HS-5 (cell line): ENCODE results near the gene KRTAP7-1.
A peak's percentile ranks its signal among the peaks of the same experiment; 100 is the strongest.

Experiments used
- DNase-seq: peaks from one replicate; pipeline ENCODE4 v3.0.0-alpha.2; 2012; ENCODE audit warnings: low read depth

The KRTAP7-1 gene, protein sequence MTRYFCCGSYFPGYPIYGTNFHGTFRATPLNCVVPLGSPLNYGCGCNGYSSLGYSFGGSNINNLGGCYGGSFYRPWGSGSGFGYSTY

DNA sequence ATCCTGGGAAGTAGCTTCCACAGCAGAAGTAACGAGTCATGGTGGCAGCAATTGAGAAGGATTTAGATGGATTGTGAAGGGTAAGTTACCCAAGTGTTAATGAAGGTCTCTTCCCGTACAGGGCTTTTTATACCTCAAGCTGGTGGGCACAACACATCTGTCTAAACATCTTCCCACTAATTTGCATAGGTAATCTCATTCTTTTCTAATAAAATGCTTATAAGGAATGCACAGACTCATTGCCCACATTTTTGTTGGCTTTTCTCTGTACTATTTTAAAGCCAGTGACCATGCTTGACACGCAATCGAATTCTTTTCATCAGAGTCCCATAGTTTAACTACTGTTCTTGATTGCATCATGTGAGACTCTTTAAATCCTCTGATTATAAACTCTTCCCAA is at the start of gene KRTAP7-1:
Gene KRTAP7-1 (minus strand): TSS at position 101 of the 400 bp plus-strand sequence. CDS start 61 bp downstream, at position 40.
- no peak for DNase-seq

DNA sequence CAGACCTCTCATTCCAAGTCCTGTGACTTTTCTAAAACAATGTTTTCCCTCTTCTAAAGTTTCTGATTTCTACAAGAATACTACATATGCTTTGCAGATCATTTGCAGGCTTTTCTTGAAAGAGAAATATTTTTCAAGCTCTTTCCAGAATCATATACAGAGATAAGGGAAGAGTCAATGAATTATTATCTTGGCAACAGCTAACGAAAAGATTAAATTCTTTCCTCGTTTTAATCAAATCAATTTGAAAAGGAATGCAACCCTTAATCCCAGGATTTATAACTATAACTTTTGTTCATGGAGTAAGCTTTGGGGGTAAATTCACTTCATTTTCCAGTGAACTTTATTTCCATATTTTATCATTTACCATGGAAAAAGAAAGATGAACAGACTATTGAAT is 45.0 kb upstream of the KRTAP7-1 start:
- DNase-seq = no peak

DNA sequence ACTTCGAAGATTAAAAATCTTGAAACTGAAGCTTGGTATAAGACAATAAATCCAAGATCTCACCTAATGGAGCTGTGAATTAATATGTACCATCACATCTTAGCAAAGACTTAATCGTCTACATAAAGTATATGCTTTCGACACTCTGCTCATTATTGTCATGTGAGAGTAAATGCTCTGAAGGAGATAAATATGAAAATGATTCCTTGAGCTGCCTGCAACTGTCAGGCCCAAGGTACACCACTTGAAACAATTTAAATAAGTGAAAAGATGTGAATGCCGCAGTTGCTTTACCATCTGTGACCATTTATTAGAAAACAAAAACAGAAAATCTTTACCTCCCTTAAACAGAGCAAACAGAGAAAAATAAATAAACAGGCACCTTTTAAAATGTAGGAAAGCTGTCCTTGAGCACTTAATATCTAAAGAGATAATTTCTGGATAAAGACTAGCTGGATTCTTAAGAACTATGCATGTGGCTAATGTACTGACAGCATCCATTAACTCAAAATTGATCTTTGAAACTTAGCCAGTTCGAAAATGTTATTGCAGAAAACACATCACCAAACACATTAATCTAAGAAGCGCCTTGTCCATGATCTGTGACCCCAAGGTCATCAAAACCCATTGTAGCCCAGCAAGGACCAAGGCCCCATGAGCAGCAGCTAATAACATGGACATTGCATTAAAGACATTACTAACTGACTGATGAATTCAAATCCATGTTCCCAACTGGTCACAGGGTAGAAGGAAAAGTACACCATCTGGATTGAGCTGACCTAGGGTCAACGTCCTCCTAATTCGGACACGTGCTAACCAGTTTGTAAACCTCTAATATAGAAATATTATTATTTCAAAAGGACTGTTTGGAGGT is 18.3 kb upstream of the KRTAP7-1 start:
- no peak for DNase-seq

DNA sequence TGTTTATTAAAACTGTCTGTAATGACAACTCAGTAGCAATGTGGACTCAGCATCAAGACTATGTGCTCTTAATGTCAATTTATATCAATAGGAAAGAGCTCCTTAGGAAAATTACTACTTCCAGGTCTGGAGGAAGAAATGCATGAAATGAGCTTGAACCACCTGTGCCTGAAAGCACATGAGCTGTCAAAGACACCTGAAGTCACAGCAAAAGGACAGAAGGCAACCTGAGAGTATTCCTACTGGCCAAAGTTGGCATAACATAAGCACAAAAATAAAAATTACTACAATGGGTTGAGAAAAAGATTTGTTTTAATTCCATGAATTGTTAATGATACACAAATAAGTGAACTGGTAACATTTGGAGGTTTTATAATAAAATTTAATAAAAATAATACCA is 13.4 kb upstream of the KRTAP7-1 start:
- no peak for DNase-seq

DNA sequence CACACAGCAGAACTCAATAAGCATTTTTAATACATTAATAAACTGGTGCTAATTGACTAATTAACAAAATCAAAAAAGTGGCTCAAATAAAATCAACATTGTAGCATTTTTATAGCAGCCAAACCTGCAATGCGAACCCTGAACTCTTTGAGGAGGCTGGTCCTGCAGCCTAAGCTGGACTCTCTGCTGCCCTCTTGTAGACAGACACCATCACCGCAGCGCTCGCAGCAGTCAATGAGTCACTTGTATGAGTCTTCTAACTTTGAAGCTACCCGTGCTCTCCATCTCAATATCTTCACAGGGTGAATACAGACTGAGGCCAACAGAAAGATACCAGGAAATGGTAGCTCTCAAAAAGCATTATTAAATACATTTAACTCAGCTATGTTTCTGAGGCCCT is 9.7 kb upstream of the KRTAP7-1 start:
- peak; percentile 4 for DNase-seq

DNA sequence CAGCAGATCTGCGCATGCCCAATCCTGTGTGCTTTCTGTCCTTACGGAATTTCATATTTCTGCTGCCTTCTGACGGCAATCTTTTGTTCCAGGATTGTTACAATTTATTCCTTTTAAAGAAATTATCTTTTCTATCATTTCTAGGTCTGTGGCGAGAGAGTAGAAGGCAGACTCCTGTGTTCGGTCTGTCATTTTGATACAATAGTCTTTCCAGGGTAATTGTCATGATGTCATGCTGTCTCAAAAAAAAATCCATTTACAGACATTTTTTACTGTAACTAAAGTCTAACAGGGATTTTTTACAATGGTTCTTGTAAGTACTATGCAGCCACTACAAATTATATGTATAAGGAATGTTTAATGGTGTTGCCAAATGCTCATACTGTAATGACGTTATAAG is 9.0 kb upstream of the KRTAP7-1 start:
- no peak for DNase-seq

DNA sequence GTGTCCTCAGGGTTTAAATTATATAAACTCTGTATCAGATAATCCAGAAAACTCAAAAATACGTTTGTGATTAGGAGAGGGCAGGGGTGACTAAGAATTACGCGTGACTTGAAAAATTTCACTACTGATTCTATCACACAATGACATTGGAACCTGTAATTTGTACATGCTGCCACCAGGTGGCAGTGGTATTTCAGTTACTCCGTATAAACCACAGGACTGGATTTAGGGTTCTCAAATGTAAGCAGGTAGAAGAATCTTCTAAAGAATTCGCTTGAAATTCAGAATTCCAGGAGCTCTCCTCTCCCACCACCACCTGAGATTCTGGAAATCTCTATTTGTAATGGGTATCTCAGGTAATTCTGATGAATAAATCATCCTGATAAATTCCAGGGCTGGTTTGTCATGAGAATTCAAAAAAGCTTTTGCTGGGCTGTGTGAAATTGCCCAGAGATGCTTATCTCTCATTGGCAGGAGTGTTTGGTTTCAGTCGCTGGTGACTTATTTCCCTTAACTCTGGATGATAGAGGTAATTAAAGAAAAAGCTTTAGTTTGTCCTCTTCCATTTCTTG is 1.7 kb upstream of the KRTAP7-1 start:
- DNase-seq = no peak

DNA sequence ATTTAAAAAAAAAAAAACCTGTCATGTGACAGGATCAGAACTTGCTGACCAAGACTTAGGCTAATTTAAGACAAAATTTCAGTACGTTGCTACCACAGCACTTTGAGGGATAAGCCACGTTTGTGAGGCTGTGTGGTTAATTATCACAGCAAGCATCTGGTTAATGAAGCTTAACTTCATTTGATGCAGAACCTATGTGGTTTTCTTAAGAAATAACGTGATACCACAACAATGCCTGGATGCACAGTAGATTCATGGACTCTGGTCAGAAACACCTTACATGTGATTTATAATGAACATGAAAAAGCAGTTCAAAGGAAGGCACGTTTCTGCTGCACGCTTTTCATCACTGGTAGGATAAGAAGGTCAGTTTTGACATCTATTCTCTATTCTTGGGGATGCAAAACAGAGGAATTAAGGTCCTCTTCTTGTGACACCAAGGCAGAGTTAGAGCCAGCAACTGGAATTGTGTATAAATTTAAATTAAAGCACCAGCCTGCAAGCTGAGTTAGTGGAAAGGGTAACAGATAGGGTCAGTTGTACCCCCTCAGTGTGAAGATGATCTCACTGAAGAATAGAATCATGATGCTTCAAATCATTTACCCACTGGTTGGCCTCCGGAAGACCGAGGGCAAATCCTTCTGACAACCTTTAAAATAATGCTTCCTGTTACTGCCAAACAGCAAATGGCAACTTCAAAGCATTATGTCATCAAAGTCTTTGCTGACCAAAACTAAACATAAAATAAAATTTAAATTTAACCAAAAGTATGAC is 10.5 kb downstream of the KRTAP7-1 start:
- DNase-seq = no peak

DNA sequence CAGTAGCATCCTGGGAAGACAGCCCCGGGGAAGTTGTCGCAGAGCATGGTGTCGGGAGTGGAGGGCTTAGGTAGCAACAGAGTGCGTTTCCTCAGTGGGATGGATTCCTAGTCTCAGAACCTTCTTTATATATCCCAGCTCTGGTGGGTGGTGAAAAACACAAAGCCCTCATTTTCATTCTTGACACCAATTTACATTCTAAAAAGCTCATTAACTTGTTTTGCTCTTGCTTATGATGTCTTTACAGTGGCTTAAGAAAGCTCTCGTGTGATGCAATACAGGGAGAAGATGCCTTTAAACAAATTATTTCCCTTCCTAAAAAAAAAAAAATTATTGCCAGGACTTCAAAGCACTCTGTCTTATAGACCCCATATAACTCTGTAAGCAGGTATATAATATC is 16.4 kb downstream of the KRTAP7-1 start, which contains the start of gene KRTAP8-1:
Gene KRTAP8-1 (minus strand): TSS at position 101 of the 400 bp plus-strand sequence. CDS start 54 bp downstream, at position 47.
- no peak for DNase-seq

DNA sequence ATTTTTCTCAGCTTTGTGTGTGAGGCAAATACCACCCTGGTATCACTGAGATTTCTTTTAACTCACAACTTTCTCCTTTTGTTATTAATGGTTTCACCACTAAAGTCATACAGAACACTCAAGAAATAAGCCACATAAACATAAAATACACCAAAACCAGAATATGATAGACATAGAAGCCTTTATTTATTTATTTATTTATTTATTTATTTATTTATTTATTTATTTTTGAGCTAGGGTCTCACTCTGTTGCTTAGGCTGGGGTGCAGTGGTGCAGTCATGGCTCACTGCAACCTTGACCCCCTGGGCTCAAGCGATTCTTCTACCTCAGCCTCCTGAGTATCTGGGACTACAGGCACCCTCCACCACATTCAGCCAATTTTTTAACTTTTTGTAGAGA is 29.0 kb downstream of the KRTAP7-1 start:
- no peak for DNase-seq

DNA sequence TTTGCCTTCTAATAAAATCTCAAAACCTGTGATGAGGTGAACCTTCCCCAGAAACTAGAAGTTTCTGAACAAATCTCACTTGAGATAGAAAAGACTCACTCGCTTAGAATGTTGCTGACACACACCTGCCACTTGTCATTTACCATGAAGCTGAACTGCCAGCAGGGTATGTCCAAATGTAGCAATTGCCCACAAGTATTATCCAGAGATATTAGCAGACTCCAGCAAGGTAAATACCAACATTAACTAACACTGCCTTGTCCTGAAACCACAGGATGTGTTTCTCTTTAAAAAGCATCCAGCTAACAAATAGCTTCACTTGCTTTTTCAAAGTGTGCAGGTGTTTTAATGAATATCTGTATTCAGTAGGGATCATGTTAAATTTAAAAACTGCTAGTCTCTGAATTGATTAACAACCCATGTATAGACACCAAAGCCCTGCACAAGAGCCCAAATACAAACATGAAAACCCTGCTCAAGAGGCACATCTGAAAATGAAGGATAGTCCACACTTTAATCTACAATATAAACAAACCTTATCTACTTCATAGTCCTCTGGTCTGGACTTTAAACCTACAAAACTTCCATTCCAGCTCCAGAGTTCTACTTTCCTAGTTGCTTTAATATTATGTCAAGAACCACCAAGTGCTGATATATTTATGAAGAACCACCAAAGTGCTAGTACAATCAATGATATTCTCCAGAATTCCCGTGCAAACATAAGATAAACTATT is 35.8 kb downstream of the KRTAP7-1 start:
- DNase-seq = no peak

DNA sequence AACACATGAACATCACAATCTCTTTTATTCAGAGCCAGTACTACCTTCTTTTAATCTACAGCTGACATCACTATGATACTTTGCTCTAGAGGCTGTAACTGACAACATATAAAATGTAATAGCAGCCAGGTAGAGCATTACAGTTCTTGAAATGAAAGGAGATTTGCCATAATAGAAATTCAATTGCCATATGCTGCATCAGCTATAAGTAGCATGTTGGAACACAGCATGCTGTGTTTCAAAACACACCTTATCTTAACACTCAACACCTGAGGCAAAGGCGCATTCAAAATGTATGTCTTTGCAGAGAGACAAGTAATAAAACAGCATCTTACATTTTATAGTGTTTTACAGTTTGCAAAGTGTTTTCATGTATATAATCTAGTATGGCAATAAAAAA is 50.3 kb downstream of the KRTAP7-1 start:
- no peak for DNase-seq
